Adipose tissue (tissue), 3 donors: Measurements from ENCODE around the gene PIK3CA. TPM values are rescaled to one million over a fixed set of nuclear protein-coding genes. Genes with fewer than 3 reads are reported as not detected.

ENCODE experiments used
- H3K27ac ChIP-seq: one replicate; pipeline ENCODE4 v1.5.1; 2013; ENCODE audit warnings: low read depth, low read length
- WGBS, 3 donors: extraction: QIAGEN DNeasy Blood & Tissue Kit; methylation state at CpG; one replicate each; pipeline ENCODE4 v1.1.7; 2013; 5-methylcytosine and 5-hydroxymethylcytosine counted together
- polyA plus RNA-seq, 3 donors: library from polyadenylated mRNA; stranded (reverse); fragments of 200-250 nt; gene quantifications; one replicate each; pipeline ENCODE4 v1.2.3, GENCODE V29; 2013
- donor health status: healthy with polysubstance abuse.
- donor health status: Bipolar disorder and iron deficiency.
- donor health status: healthy.

Gene PIK3CA
- polyA plus RNA-seq, 3 donors: 4.8 to 24.1 (median 17.0) TPM

GRCh38 chr3:179276743-179277142, 128.6 kb downstream of the PIK3CA start:
- H3K27ac ChIP-seq: no peak overlapping the region
- WGBS, 3 donors: 85 to 92% (median 89%) methylated on average over 3 of the region's 3 CpGs

- 98 to 100% (median 99%) methylated on average over 1 of the region's 1 CpG for WGBS, 3 donors
- H3K27ac ChIP-seq: no peak overlapping the region
Observed at GRCh38 chr3:179278151-179278550, 130.0 kb downstream of the PIK3CA start.

DNA sequence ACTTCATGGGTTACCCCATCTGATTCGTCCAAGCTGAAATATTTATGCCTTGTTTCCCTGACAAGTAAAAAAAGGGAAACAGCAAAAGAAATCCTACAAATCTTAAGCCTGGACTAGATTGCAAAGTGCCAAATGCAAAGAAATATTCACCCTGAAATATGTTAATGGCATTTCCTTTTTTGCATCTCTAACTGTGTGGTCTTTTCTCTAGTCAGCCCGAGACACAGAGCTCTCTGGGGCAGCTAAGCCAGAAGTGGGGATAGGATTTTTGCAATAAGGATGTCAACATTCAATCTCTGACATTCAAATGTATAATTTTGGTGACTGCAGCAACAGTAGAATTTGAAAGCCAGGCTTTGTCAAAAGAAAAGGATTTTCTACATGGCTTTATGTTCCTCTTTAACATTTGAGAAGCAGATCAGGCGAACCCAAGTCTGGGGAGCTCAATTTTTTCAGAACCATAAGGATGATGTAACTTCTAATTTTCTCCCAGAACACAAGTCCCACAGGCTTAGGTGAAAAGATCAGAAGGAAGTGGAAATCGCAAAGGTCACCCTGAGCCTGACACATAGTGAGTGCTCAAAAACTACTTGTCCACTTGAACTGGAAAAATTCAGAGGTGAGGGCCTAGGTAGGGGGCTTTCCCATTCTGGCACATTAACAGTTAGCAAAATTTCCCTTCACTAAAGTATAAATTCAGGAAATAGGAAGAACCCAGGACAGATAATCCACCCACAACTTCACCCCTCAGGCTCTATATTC, 131.0 kb downstream of the PIK3CA start:
- WGBS, 3 donors: 58 to 65% (median 64%) methylated on average over 4 of the region's 4 CpGs
- H3K27ac ChIP-seq: no peak overlapping the region

GRCh38 chr3:179279837-179280236, 131.7 kb downstream of the PIK3CA start:
- WGBS, 3 donors: 96 to 100% (median 98%) methylated on average over 1 of the region's 1 CpG
- H3K27ac ChIP-seq: no peak overlapping the region

DNA sequence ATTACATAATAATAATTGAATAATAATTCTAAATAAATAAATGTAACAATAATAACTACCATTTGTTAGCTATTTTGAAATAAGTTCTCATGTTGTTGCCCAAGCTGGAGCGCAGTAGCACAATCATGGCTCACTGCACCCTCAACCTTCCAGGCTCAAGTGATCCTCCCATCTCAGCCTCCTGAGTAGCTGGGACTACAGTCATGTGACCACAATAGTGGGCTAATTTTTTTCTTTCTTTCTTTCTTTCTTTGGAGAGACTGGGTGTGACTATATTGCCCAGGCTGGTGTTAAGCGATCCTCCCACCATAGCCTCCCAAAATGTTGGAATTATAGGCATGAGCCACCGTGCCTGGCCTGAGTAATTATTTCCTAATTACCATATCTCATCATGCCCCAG, 133.7 kb downstream of the PIK3CA start:
- no peak overlapping the region for H3K27ac ChIP-seq
- 71 to 91% (median 87%) methylated on average over 3 of the region's 3 CpGs for WGBS, 3 donors

DNA sequence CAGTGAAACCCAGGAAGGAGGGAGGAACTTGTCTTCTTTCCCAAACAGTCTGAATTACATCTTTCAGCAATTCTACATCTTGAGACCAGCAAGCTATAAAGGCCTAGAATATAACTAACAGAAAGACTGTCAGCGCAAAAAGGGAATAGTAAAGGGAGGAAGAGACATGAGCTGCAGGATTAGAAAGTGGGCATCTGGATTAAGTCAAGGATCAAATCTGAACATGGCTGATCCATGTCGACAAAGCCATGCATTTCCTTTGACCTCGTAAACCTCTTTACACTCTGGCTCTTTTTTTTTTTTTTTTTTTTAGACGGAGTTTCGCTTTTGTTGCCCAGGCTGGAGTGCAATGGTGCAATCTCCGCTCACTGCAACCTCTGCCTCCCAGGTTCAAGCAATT, 138.2 kb downstream of the PIK3CA start:
- WGBS, 3 donors: 77 to 88% (median 80%) methylated on average over 6 of the region's 6 CpGs
- H3K27ac ChIP-seq: no peak overlapping the region

DNA sequence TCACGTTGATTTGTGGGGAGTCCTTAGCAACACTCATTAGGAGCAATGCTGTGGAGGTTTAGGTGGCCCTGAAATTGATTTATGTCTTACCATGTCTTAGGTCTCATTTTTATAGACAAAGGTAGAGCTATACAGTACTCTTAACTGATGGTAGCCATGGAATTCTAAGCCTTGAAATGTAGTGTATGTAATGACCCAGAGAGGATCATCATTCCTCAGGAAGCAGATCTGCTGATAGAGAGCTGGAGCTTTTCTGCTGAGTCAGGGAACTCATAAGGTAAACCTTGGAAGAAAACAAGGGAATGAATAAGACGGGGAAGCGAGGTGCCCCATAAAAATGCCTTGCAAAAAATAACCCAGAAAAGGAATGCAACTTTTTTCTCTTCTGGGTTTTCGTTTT, 140.7 kb downstream of the PIK3CA start:
- 54 to 76% (median 65%) methylated on average over 4 of the region's 4 CpGs for WGBS, 3 donors
- no peak overlapping the region for H3K27ac ChIP-seq

DNA sequence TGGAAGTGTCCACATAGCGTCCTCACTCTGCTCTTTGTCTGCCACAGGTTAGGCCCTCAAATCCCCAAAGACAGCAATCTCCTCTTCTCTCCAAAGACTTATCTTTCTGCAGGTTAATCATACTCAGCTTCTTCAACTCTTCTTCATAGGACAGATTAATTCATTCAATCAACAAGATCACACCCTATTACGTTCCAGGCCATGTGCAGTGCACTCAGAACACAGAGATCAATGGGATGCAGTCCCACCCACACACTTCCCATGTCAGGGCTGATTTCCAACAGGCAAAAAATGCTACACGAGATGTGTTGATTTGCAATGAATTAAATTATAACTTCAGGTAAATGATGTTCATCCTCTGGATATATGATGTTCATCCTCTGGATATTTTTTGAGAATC, 141.1 kb downstream of the PIK3CA start:
- 53 to 66% (median 60%) methylated on average over 3 of the region's 3 CpGs for WGBS, 3 donors

More for the DNA sequence above, 141.1 kb downstream of the PIK3CA start:
- H3K27ac ChIP-seq: no peak overlapping the region

Other genes with a start within 250 kb of the PIK3CA start
- 1 to 10 TPM; 1.2 to 5.6 (median 2.2) TPM for gene ZMAT3, start 76.5 kb upstream of the PIK3CA start, polyA plus RNA-seq
- 1 to 10 TPM; 1.0 to 3.0 (median 2.2) TPM for gene KCNMB3, start 102.8 kb downstream of the PIK3CA start, polyA plus RNA-seq
- gene ZNF639, start 174.7 kb downstream of the PIK3CA start, polyA plus RNA-seq: 10 to 100 TPM; 10.7 to 17.5 (median 14.5) TPM
- 10 to 100 TPM; 11.5 to 16.5 (median 14.8) TPM for gene MFN1, start 199.4 kb downstream of the PIK3CA start, polyA plus RNA-seq